Suppressor macrophage treated with lipopolysaccharide for 1 hour (primary cell): Measurements from ENCODE around the gene B4GALT2.

ENCODE experiments used
- DNase-seq, 3 donors: peaks; one replicate each; pipeline ENCODE4 v3.0.0-alpha.2; 2020 to 2022

Gene B4GALT2

GRCh38 chr1:43970911-43971310 is 8.1 kb upstream of the B4GALT2 start:
- no peak for DNase-seq

GRCh38 chr1:43971336-43971980 is 7.6 kb upstream of the B4GALT2 start:
- no peak for DNase-seq

GRCh38 chr1:43973981-43974442 is 5.0 kb upstream of the B4GALT2 start:
- peak in 2 of 3 donors; percentile 12 to 20 for DNase-seq

- DNase-seq: peak; percentile 97 to 99 (median 99)
These were observed 4.4 kb upstream of the B4GALT2 start, which contains the start of gene ATP6V0B for GRCh38 chr1:43974443-43975248. Gene ATP6V0B, plus strand, starts transcription at chr1:43974960. Its CDS starts 81 bp downstream, at chr1:43975041.

GRCh38 chr1:43975249-43975961 is 3.6 kb upstream of the B4GALT2 start:
- peak; percentile 88 to 94 (median 91) for DNase-seq

- DNase-seq: no peak
These were observed 3.0 kb upstream of the B4GALT2 start for GRCh38 chr1:43976045-43976444.

- no peak for DNase-seq
These were observed 2.1 kb upstream of the B4GALT2 start for GRCh38 chr1:43976890-43977289.

- peak in 1 of 3 donors; percentile 14 for DNase-seq
These were observed 1.4 kb upstream of the B4GALT2 start for GRCh38 chr1:43977376-43978263.

- DNase-seq: no peak
These were observed 803 bp upstream of the B4GALT2 start for GRCh38 chr1:43978264-43978550.

GRCh38 chr1:43979261-43979527 is 184 bp downstream of the B4GALT2 start:
- no peak for DNase-seq

GRCh38 chr1:43979528-43980254 is 681 bp downstream of the B4GALT2 start:
- DNase-seq: peak in 2 of 3 donors; percentile 40 to 58

- DNase-seq: no peak
These were observed 1.5 kb downstream of the B4GALT2 start for GRCh38 chr1:43980255-43981134.

GRCh38 chr1:43981135-43981491 is 2.1 kb downstream of the B4GALT2 start:
- no peak for DNase-seq

GRCh38 chr1:43981636-43982035 is 2.6 kb downstream of the B4GALT2 start:
- no peak for DNase-seq

- no peak for DNase-seq
These were observed 3.2 kb downstream of the B4GALT2 start for GRCh38 chr1:43982241-43982640.

GRCh38 chr1:43982808-43983207 is 3.8 kb downstream of the B4GALT2 start:
- peak; percentile 51 to 59 (median 55) for DNase-seq

GRCh38 chr1:43983253-43983899 is 4.4 kb downstream of the B4GALT2 start:
- no peak for DNase-seq

- DNase-seq: no peak
These were observed 5.8 kb downstream of the B4GALT2 start for GRCh38 chr1:43984855-43985254.

GRCh38 chr1:43985984-43986595 is 7.1 kb downstream of the B4GALT2 start:
- no peak for DNase-seq

GRCh38 chr1:43986712-43987111 is 7.7 kb downstream of the B4GALT2 start:
- DNase-seq: no peak
